Breast epithelium (tissue), 3 donors: ENCODE data around the gene PRPH.

Source experiments
- POLR2A ChIP-seq: fragments of 450-650 bp; IDR thresholded peaks from one replicate; pipeline ENCODE4 v1.6.1; 2016; ENCODE audit warnings: antibody characterized with exemption, mild to moderate bottlenecking, moderate library complexity
- POLR2AphosphoS5 ChIP-seq, 3 donors: sonication (generic); formaldehyde crosslinking; IDR thresholded peaks; one replicate each; pipeline ENCODE4 v1.6.1; 2017; ENCODE audit warnings: antibody characterized with exemption in 3 of 3
- TF ChIP-seq, protein P1 (sequence below), 3 donors: fragments of 450-650 bp; IDR thresholded peaks; one replicate each; pipeline ENCODE4 v1.5.1; 2016 to 2017; ENCODE audit warnings: antibody characterized with exemption in 3 of 3, mild to moderate bottlenecking in 3 of 3, moderate library complexity in 3 of 3

DNA sequence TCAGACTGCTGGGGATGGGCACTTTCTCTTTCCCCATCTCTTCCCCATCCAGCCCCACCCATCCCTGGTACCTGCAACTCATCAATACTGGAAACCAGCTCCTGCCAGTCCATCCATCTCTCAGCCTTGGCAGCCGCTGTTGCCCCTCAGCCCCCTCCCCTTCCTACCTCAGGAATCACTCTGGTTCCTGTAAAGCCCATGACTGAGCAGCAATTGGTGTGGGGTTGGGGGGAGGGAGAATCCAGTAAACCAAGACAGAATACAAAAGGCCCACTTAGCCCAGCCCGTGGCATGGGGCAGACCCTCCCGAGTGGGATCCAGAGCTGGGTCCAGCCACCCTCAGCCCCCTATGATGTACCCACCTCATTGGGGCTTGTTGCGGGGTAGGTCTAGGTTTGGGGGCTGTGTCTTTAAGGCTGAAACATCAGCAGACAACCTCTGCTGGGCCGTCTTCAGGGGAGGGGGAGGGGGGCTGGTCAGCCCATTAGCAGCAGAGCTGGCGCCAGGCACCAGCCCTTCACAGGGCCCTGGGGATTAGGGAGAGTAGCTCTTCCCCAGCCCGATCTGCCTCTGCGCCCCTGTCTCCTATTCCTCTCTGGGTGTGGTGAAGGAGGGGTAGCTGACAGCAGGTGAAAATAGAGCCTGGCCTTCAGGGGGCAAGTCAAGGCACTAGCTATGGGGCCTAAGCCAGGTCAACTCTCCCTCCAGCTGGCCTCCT, 702 bp upstream of the PRPH start:
- TF ChIP-seq, protein P1, sequence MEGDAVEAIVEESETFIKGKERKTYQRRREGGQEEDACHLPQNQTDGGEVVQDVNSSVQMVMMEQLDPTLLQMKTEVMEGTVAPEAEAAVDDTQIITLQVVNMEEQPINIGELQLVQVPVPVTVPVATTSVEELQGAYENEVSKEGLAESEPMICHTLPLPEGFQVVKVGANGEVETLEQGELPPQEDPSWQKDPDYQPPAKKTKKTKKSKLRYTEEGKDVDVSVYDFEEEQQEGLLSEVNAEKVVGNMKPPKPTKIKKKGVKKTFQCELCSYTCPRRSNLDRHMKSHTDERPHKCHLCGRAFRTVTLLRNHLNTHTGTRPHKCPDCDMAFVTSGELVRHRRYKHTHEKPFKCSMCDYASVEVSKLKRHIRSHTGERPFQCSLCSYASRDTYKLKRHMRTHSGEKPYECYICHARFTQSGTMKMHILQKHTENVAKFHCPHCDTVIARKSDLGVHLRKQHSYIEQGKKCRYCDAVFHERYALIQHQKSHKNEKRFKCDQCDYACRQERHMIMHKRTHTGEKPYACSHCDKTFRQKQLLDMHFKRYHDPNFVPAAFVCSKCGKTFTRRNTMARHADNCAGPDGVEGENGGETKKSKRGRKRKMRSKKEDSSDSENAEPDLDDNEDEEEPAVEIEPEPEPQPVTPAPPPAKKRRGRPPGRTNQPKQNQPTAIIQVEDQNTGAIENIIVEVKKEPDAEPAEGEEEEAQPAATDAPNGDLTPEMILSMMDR (IDR thresholded peaks at IDR 0.05): no peak
- TF ChIP-seq POLR2A: no peak
- TF ChIP-seq POLR2AphosphoS5 (IDR thresholded peaks at IDR 0.05): no peak
